ENCODE data around the gene SH3D19. TPM values are rescaled to one million over a fixed set of nuclear protein-coding genes. Genes with fewer than 3 reads are reported as not detected.
A peak's percentile ranks its signal among the peaks of the same experiment; 100 is the strongest.

The SH3D19 gene
- total and polyA plus RNA-seq, 7 donors = 31.4 to 195 (median 105) TPM

- TF ChIP-seq EP300 (IDR thresholded peaks at IDR 0.05) (no peak), POLR2AphosphoS5 (IDR thresholded peaks at IDR 0.05) (no peak), POLR2A (IDR thresholded peaks at IDR 0.05) (no peak), CTCF (IDR thresholded peaks at IDR 0.05) (no peak)
- Histone ChIP-seq H3K27ac (no peak overlapping the region), H3K4me1 (peaks cover 0 to 9% (median 0%) of the 10 kb centered on the region in 4 donors), H3K9me3 (no peaks in the 10 kb centered on the region), H3K27me3 (no peaks in the 10 kb centered on the region), H3K36me3 (no peaks in the 10 kb centered on the region), H3K4me3 (no peak overlapping the region)
- DNase-seq = no peak
- WGBS, 2 donors = 75 to 76% methylated on average over 6 of the region's 6 CpGs
- intact Hi-C loops (cut with DNase I) = no loop called here
Measured at GRCh38 chr4:151184523-151185458, 140.6 kb downstream of the SH3D19 start.

- WGBS, 2 donors = 89% methylated on average over 5 of the region's 5 CpGs
- TF ChIP-seq EP300 (IDR thresholded peaks at IDR 0.05) (no peak), POLR2AphosphoS5 (IDR thresholded peaks at IDR 0.05) (no peak), CTCF (IDR thresholded peaks at IDR 0.05) (no peak), POLR2A (IDR thresholded peaks at IDR 0.05) (no peak)
- no peak for DNase-seq
- intact Hi-C loops (cut with DNase I) = no loop called here
- Histone ChIP-seq H3K4me1 (peaks cover 0 to 9% (median 0%) of the 10 kb centered on the region in 4 donors), H3K27me3 (no peaks in the 10 kb centered on the region), H3K4me3 (no peak overlapping the region), H3K36me3 (no peaks in the 10 kb centered on the region), H3K27ac (no peak overlapping the region), H3K9me3 (no peaks in the 10 kb centered on the region)
Measured at GRCh38 chr4:151182455-151182996, 142.9 kb downstream of the SH3D19 start.

GRCh38 chr4:151176685-151177084, 148.7 kb downstream of the SH3D19 start:
- intact Hi-C loops (cut with DNase I) = no loop called here
- TF ChIP-seq CTCF (IDR thresholded peaks at IDR 0.05) (no peak), EP300 (IDR thresholded peaks at IDR 0.05) (no peak), POLR2AphosphoS5 (IDR thresholded peaks at IDR 0.05) (no peak), POLR2A (IDR thresholded peaks at IDR 0.05) (no peak)
- Histone ChIP-seq H3K9me3 (no peaks in the 10 kb centered on the region), H3K27ac (no peak overlapping the region), H3K4me1 (peaks cover 0 to 37% (median 34%) of the 10 kb centered on the region in 4 donors), H3K27me3 (no peaks in the 10 kb centered on the region), H3K36me3 (peaks cover 5 to 22% (median 10%) of the 10 kb centered on the region in 4 donors), H3K4me3 (no peak overlapping the region)
- DNase-seq = no peak
- 81 to 84% methylated on average over 2 of the region's 2 CpGs for WGBS, 2 donors

- Histone ChIP-seq H3K27me3 (no peaks in the 10 kb centered on the region), H3K9me3 (no peaks in the 10 kb centered on the region), H3K4me1 (peaks cover 0 to 44% (median 41%) of the 10 kb centered on the region in 4 donors), H3K4me3 (no peak overlapping the region), H3K27ac (peak overlapping the region in 3 of 4 donors; percentile 25 to 75 (median 60)), H3K36me3 (peaks cover 5 to 22% (median 10%) of the 10 kb centered on the region in 4 donors)
- intact Hi-C loops (cut with DNase I) = no loop called here
- no peak for DNase-seq
- TF ChIP-seq POLR2A (IDR thresholded peaks at IDR 0.05) = no peak
- no peak for TF ChIP-seq EP300 (IDR thresholded peaks at IDR 0.05)
- no peak for TF ChIP-seq CTCF (IDR thresholded peaks at IDR 0.05)
- TF ChIP-seq POLR2AphosphoS5 (IDR thresholded peaks at IDR 0.05) = no peak
- WGBS, 2 donors = 89 to 96% methylated on average over 8 of the region's 8 CpGs
Measured at GRCh38 chr4:151175754-151176631, 149.4 kb downstream of the SH3D19 start.
